Mesodermal cell (in vitro differentiated cells): Measurements from ENCODE around the gene SGPL1. TPM values are rescaled to one million over a fixed set of nuclear protein-coding genes. Genes with fewer than 3 reads are reported as not detected.
A peak's percentile ranks its signal among the peaks of the same experiment; 100 is the strongest.
"Not testable (repeated sequence)": the region's sequence is repeated elsewhere in the genome, so short reads cannot be mapped to it uniquely, and the experiment has no call there.

Source experiments
- H3K27ac ChIP-seq: 2 replicates; pipeline ENCODE4 v1.7.0; 2013; ENCODE audit warnings: mild to moderate bottlenecking, low read depth, low read length, moderate library complexity; ENCODE audit not compliant: severe bottlenecking
- H3K36me3 ChIP-seq: 2 replicates; pipeline ENCODE4 v1.7.1; 2013; ENCODE audit warnings: mild to moderate bottlenecking, low read length, moderate library complexity; ENCODE audit not compliant: control insufficient read depth, insufficient read depth
- H3K4me1 ChIP-seq: one replicate; pipeline ENCODE4 v1.7.1; 2013; ENCODE audit warnings: mild to moderate bottlenecking, low read length; ENCODE audit not compliant: insufficient read depth, control insufficient read depth, poor library complexity, severe bottlenecking
- H3K4me3 ChIP-seq: 2 replicates; pipeline ENCODE4 v1.7.0; 2013; ENCODE audit warnings: low read length, control low read depth, mild to moderate bottlenecking; ENCODE audit not compliant: insufficient read depth, poor library complexity, severe bottlenecking; ENCODE audit errors: extremely low read depth
- H3K9me3 ChIP-seq: 2 replicates; pipeline ENCODE4 v1.7.1; 2013; ENCODE audit warnings: mild to moderate bottlenecking, low read length, moderate library complexity; ENCODE audit not compliant: control insufficient read depth
- WGBS, 2 experiments: methylation state at CpG; one replicate each; pipeline ENCODE4 v1.1.5; 2013; ENCODE audit warnings: missing lambda C conversion rate in 2 of 2; ENCODE audit not compliant: insufficient coverage in 2 of 2; 5-methylcytosine and 5-hydroxymethylcytosine counted together
- polyA plus RNA-seq, 2 experiments: library from polyadenylated mRNA; stranded (reverse); fragments of 50-300 nt; gene quantifications; one replicate each; pipeline ENCODE4 v1.2.3, GENCODE V29; 2013

Gene SGPL1, protein sequence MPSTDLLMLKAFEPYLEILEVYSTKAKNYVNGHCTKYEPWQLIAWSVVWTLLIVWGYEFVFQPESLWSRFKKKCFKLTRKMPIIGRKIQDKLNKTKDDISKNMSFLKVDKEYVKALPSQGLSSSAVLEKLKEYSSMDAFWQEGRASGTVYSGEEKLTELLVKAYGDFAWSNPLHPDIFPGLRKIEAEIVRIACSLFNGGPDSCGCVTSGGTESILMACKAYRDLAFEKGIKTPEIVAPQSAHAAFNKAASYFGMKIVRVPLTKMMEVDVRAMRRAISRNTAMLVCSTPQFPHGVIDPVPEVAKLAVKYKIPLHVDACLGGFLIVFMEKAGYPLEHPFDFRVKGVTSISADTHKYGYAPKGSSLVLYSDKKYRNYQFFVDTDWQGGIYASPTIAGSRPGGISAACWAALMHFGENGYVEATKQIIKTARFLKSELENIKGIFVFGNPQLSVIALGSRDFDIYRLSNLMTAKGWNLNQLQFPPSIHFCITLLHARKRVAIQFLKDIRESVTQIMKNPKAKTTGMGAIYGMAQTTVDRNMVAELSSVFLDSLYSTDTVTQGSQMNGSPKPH
- polyA plus RNA-seq (2013, experiment 1 of 2), result 34.4 TPM
- polyA plus RNA-seq (2013, experiment 2 of 2), result 33.2 TPM

DNA sequence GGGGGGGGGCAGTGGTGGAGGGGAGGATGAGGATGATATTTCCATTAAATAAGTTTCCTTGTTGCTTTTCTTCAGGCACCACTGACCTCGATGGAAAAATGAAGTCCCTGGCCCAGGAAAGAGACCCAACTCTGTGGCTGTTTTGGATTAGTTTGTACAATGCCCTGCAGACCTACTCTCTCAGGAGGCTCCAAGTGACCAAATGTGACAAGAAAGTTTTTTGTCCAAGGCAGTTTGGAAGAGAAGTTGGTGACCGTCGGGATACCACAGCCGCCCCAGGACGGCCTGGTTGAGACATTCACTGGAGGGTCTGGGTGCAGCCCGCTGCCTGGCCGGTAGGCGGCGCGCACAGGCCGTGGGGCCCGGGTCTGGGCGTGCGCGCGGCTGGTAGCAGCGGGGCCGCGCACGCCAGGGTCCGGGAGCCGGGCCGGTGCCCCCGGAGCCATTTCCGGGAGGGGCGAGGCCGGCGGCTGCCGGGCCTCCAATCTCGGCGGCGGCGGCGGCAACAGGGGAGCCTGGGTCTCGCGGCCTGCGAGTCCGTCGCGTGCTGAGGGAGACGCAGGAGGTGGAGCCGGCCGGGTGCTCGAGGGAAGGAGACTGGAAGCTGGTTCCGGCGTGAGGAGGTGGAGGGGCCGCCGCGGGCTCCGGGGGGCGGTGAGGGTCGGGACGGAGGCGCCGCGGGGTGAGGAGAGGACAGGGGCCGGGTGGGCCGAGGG lies at the start of gene SGPL1:
SGPL1 (plus strand) TSS at position 445 of the 716 bp plus-strand sequence. CDS start 906 bp downstream, outside the sequence.
- peak within 1 kb of the TSS; percentile 89 for H3K27ac ChIP-seq
- H3K36me3 ChIP-seq, result peaks cover 34% of the 10 kb centered on the region
- H3K4me3 ChIP-seq, result peak within 1 kb of the TSS; percentile 72
- H3K4me1 ChIP-seq, result peaks cover 11% of the 10 kb centered on the region
- 6 to 7% methylated on average over 32 to 33 of the region's 58 CpGs for WGBS, 2 experiments
- no peaks in the 10 kb centered on the region for H3K9me3 ChIP-seq

DNA sequence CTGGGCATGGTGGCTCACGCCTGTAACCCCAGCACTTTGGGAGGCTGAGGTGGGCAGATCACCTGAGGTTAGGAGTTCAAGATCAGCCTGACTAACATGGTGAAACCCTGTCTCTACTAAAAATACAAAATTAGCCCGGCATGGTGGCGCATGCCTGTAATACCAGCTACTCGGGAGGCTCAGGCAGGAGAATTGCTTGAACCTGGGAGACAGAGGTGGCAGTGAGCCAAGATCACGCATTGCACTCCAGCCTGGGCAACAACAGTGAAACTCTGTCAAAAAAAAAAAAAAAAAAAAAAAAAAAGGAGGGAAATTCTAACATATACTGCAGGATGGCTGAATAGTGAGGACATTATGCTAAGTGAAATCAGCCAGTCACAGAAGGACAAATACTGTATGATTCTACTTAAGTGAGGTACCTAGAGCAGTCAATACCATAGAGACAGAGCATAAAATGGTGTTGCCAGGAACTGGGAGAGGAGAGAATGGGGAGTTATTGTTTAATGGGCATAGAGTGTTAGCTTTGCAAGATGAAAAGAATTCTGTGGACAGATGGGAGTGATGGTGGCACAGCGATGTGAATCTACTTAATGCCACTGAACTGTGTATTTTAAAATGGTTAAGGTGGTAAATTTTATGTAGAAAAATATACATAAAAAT lies 47.6 kb upstream of the SGPL1 start:
- H3K27ac ChIP-seq, H3K36me3 ChIP-seq, H3K4me3 ChIP-seq, H3K4me1 ChIP-seq: not testable (repeated sequence)
- peaks cover 11% of the 10 kb centered on the region for H3K9me3 ChIP-seq
- 82 to 83% methylated on average over 1 to 2 of the region's 6 CpGs for WGBS, 2 experiments

DNA sequence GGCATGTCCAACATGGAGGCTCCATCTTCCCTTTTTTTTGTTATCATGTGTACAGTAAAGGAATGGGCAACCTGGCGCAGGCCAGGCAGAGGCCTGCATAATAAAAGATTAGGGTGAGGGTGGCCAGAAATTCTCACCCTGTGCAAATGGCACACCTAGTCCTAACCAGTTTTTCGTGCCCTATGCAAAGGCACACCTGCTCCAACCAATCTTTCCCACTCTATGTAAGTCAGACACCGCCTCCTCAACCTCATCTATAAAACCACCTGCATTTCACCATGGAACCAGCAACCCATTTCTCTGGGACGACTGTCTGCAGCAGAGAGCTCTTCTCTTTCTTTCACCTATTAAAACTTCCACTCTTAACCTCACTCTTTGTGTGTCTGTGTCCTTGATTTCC lies 46.6 kb upstream of the SGPL1 start:
- no peak overlapping the region for H3K4me3 ChIP-seq
- WGBS, 2 experiments, result 87 to 90% methylated on average over 2 to 3 of the region's 4 CpGs
- H3K27ac ChIP-seq, result no peak overlapping the region
- H3K36me3 ChIP-seq, result no peaks in the 10 kb centered on the region
- H3K9me3 ChIP-seq, result peaks cover 11% of the 10 kb centered on the region
- no peaks in the 10 kb centered on the region for H3K4me1 ChIP-seq

DNA sequence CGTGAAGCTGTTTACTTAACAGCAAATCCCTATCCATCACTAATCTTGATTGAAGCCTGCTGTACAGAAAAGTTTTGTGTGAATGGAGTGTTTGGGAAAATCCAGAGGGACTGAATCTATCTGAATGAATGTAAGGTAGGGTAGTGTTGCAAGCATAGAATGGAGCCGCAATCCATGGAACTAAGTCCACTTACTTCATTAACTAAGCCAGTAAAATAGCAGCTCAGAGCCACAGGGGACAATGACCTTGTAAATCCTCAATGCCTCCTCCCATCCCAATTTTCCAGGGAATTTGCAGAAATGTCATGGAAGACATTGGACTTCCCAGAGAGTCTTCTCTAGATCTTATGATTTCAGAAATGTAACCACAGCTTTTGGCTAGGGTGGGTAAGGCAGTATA lies 45.7 kb upstream of the SGPL1 start:
- Histone ChIP-seq H3K36me3 (no peaks in the 10 kb centered on the region), H3K4me3 (no peak overlapping the region), H3K27ac (no peak overlapping the region), H3K4me1 (no peaks in the 10 kb centered on the region), H3K9me3 (peaks cover 10% of the 10 kb centered on the region)
- WGBS, 2 experiments, result no CpG with 5 or more reads among the region's 2 CpGs

DNA sequence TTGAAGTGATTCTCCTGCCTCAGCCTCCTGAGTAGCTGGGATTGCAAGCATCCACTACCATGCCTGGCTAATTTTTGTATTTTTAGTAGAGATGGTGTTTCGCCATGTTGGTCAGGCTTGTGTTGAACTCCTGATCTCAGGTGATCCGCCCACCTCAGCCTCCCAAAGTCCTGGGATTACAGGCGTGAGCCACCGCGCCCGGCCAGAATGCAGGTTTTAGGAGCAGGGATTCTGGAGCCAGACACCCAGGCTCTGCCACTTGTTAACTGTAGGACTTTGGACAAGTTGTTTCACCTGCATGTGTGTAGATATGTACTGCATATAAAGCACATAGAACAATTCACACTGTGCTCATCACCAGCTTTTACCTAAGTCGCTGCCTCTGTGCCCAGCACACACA lies 45.2 kb upstream of the SGPL1 start:
- H3K4me3 ChIP-seq, H3K27ac ChIP-seq: not testable (repeated sequence)
- WGBS, 2 experiments, result 94 to 98% methylated on average over 3 to 7 of the region's 7 CpGs

DNA sequence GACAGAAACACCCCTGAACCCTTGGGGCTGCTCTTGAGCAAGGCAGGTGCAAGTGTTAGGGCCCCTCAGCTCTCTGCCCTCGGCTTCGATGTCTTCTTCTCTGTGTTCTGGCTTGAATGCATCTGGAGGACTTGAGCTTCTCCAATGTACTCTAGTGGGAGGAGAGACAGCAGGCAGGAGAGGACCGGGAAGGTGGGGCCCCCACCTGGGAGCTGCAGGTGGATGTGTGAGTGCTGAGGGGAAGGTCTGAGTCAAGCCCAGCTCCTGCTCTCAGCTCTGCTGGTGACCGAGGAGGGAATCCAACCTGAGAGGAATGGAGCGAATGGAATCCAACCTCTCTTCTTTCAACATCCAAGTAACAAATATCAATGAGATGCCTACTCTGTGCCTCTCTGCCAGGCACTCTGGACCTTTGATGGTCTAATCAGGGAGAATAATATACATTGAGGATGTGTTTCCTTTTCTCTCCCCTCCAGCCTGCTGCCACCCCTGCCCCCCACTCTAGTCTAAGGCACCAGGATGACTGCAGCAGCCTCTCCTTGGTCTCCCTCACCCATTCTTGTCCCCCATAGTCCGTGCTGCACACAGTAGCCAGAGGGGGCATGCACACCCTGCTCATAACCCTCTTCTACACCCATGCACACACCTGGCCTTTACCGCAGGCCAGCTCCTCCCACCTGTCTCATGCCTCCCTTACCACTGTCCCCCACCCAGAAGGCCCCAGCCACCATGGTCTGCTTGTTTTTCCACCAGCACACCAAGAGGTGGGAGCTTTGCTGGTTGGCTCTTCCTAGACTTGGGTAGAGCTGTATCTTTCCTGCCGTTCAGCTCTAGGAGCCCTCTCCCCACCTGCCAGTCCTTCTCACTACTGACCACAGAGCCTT lies 44.2 kb upstream of the SGPL1 start:
- Histone ChIP-seq H3K27ac (no peak overlapping the region), H3K36me3 (no peaks in the 10 kb centered on the region), H3K9me3 (no peaks in the 10 kb centered on the region), H3K4me1 (no peaks in the 10 kb centered on the region), H3K4me3 (no peak overlapping the region)
- 73 to 84% methylated on average over 2 to 8 of the region's 8 CpGs for WGBS, 2 experiments

More for the DNA sequence above, 45.2 kb upstream of the SGPL1 start:
- not testable (repeated sequence) for H3K4me1 ChIP-seq, H3K9me3 ChIP-seq, H3K36me3 ChIP-seq

DNA sequence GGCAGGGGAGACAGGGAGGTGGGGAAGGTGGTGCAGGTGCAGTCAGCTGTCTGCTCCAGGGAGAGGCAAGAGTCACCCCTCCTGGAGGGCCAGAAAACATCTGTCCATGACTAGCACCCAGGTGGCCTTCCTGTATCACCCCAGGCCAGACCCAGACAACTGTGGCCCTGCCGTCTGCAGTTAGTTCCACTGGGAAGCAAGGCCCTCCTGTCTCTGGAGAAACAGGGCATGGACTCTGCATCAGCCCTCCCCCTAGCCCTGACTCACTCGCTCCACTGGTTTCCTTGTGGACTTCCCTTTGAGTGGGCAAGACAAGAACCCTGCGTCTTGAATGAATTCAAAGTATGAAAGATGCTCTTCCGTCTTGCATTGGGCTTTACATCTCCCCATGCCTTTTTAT lies 43.1 kb upstream of the SGPL1 start:
- H3K4me1 ChIP-seq, result no peaks in the 10 kb centered on the region
- H3K9me3 ChIP-seq, result no peaks in the 10 kb centered on the region
- 88 to 89% methylated on average over 3 to 4 of the region's 4 CpGs for WGBS, 2 experiments
- no peak overlapping the region for H3K27ac ChIP-seq
- no peak overlapping the region for H3K4me3 ChIP-seq
- H3K36me3 ChIP-seq, result no peaks in the 10 kb centered on the region

DNA sequence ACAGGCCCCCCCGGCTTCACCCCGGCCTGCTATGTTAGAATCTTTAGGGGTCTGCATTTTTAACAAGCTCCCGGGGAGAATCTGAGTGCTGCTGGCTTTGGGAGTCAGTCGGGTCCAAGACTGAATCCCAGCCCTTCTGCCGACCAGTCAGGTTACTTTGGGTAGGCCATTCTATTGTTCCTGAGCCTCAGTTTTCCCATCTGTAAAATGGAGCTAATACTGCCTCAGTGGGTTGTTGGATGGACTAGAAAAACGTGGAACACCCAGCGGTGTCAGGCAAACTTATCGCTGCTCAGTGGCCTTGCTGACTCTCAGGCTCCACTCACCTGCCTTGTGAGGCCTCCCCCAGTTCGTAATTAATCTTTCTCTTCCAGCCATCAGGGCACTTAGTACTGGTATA lies 42.3 kb upstream of the SGPL1 start:
- H3K9me3 ChIP-seq, result no peaks in the 10 kb centered on the region
- H3K4me3 ChIP-seq, result no peak overlapping the region
- H3K4me1 ChIP-seq, result no peaks in the 10 kb centered on the region
- whole genome bisulfite sequencing, 2 experiments, result 80 to 87% methylated on average over 8 to 9 of the region's 9 CpGs
- no peaks in the 10 kb centered on the region for H3K36me3 ChIP-seq
- H3K27ac ChIP-seq, result no peak overlapping the region

DNA sequence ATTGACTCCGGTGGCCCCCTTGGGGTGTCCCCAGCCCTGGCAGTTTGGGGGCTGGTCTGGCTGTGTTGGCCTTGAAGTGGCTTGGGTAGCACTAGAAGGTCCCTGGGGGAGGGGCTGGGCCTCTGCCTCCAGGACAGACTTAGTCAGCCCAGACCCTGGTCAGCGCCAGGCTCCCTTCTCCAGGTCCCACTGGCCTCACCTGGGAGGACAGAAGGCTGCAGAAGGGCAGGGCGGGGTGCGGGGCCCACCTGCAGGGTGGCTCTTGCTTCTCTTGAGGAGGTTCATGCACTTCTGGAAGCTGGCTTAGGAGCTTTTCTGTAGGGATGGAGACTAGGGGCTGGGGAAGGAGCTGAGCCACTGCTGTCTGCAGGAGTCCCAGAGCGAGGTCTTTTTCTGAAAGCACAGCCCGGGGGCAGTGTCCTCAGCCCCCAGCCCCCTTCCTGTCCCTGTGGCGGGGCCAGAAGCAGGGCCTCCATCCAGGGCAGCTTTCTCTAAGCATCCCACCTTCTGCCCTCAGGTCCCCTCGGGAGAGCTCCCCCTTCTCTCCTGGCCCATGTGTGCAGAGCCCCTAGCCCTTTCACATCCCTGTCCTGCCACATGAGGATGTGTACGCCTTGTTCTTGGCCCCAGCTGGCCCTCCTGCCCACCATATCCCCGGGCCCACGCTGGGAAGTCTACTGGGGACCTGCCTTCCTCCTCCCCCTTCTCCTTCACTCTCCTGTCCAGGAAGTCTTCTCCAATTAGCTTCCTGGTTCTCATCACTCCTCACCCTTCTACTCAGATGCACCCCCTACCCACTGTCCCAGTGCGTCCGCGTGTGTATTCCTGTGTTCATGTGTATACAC lies 41.6 kb upstream of the SGPL1 start:
- no peaks in the 10 kb centered on the region for H3K9me3 ChIP-seq
- H3K4me3 ChIP-seq, result no peak overlapping the region
- no peak overlapping the region for H3K27ac ChIP-seq
- WGBS, 2 experiments, result 79 to 88% methylated on average over 7 to 8 of the region's 14 CpGs
- no peaks in the 10 kb centered on the region for H3K4me1 ChIP-seq
- no peaks in the 10 kb centered on the region for H3K36me3 ChIP-seq
